Duodenal mucosa (tissue), 2 donors: ENCODE data around the gene CEP20.

Experiments
- H3K27ac ChIP-seq: one replicate; pipeline ENCODE4 v1.7.0; 2013; ENCODE audit warnings: low read depth, low read length
- H3K27me3 ChIP-seq, 2 donors: one replicate each; pipeline ENCODE4 v1.7.0; 2013; ENCODE audit warnings: low read length in 2 of 2, control low read depth in 1 of 2; ENCODE audit not compliant: insufficient read depth in 2 of 2, control insufficient read depth in 1 of 2
- H3K36me3 ChIP-seq, 2 donors: one replicate each; pipeline ENCODE4 v1.7.0; 2013; ENCODE audit warnings: low read length in 2 of 2, control low read depth in 1 of 2; ENCODE audit not compliant: insufficient read depth in 2 of 2, control insufficient read depth in 1 of 2
- H3K4me1 ChIP-seq, 2 donors: one replicate each; pipeline ENCODE4 v1.7.0; 2013; ENCODE audit warnings: low read length in 2 of 2, control low read depth in 1 of 2; ENCODE audit not compliant: insufficient read depth in 2 of 2, control insufficient read depth in 1 of 2
- H3K4me3 ChIP-seq, 2 donors: one replicate each; pipeline ENCODE4 v1.7.0; 2013; ENCODE audit warnings: low read length in 2 of 2, low read depth in 1 of 2
- H3K9ac ChIP-seq, 2 donors: one replicate each; pipeline ENCODE4 v1.7.0; 2013; ENCODE audit warnings: low read length in 2 of 2, low read depth in 1 of 2
- H3K9me3 ChIP-seq, 2 donors: one replicate each; pipeline ENCODE4 v1.7.0; 2013; ENCODE audit warnings: low read length in 2 of 2, control low read depth in 1 of 2; ENCODE audit not compliant: control insufficient read depth in 1 of 2

Gene CEP20

GRCh38 chr16:15898654-15899053 lies 10.3 kb upstream of the CEP20 start:
- no peak overlapping the region for H3K9ac ChIP-seq
- H3K4me1 ChIP-seq = peaks cover 0 to 5% of the 10 kb centered on the region in 2 donors
- no peaks in the 10 kb centered on the region for H3K36me3 ChIP-seq
- no peak overlapping the region for H3K27ac ChIP-seq
- H3K4me3 ChIP-seq = no peak overlapping the region
- no peaks in the 10 kb centered on the region for H3K27me3 ChIP-seq
- no peaks in the 10 kb centered on the region for H3K9me3 ChIP-seq

- Histone ChIP-seq H3K36me3 (no peaks in the 10 kb centered on the region), H3K4me1 (peaks cover 0 to 5% of the 10 kb centered on the region in 2 donors), H3K4me3 (no peak overlapping the region), H3K27me3 (no peaks in the 10 kb centered on the region), H3K27ac (no peak overlapping the region), H3K9me3 (no peaks in the 10 kb centered on the region), H3K9ac (no peak overlapping the region)
These were observed 9.4 kb upstream of the CEP20 start for GRCh38 chr16:15897834-15898254.

- no peaks in the 10 kb centered on the region for H3K36me3 ChIP-seq
- H3K4me3 ChIP-seq = no peak overlapping the region
- H3K27me3 ChIP-seq = no peaks in the 10 kb centered on the region
- no peak overlapping the region for H3K27ac ChIP-seq
- no peaks in the 10 kb centered on the region for H3K9me3 ChIP-seq
- peaks cover 0 to 5% of the 10 kb centered on the region in 2 donors for H3K4me1 ChIP-seq
- H3K9ac ChIP-seq = no peak overlapping the region
These were observed 8.8 kb upstream of the CEP20 start for GRCh38 chr16:15897121-15897780.

- no peaks in the 10 kb centered on the region for H3K27me3 ChIP-seq
- no peaks in the 10 kb centered on the region for H3K9me3 ChIP-seq
- no peaks in the 10 kb centered on the region for H3K36me3 ChIP-seq
- no peak overlapping the region for H3K27ac ChIP-seq
- H3K4me1 ChIP-seq = peaks cover 0 to 3% of the 10 kb centered on the region in 2 donors
- no peak overlapping the region for H3K9ac ChIP-seq
- H3K4me3 ChIP-seq = no peak overlapping the region
These were observed 6.4 kb upstream of the CEP20 start for GRCh38 chr16:15894571-15895374.

GRCh38 chr16:15891508-15891907 lies 3.1 kb upstream of the CEP20 start:
- H3K9me3 ChIP-seq = no peaks in the 10 kb centered on the region
- peaks cover 11 to 15% of the 10 kb centered on the region in 2 donors for H3K4me1 ChIP-seq
- H3K9ac ChIP-seq = no peak overlapping the region
- H3K4me3 ChIP-seq = no peak overlapping the region
- H3K36me3 ChIP-seq = no peaks in the 10 kb centered on the region
- no peak overlapping the region for H3K27ac ChIP-seq
- H3K27me3 ChIP-seq = no peaks in the 10 kb centered on the region

GRCh38 chr16:15887283-15887682 lies 1.1 kb downstream of the CEP20 start:
- peak overlapping the region in 1 of 2 donors; percentile 95 for H3K9ac ChIP-seq
- no peak overlapping the region for H3K27ac ChIP-seq
- H3K4me1 ChIP-seq = peaks cover 11 to 15% of the 10 kb centered on the region in 2 donors

GRCh38 chr16:15886078-15886477 lies 2.3 kb downstream of the CEP20 start:
- Histone ChIP-seq H3K27ac (no peak overlapping the region), H3K4me3 (no peak overlapping the region), H3K4me1 (peaks cover 11 to 15% of the 10 kb centered on the region in 2 donors), H3K36me3 (peaks cover 0 to 18% of the 10 kb centered on the region in 2 donors), H3K9ac (no peak overlapping the region), H3K9me3 (no peaks in the 10 kb centered on the region), H3K27me3 (no peaks in the 10 kb centered on the region)

More at GRCh38 chr16:15887283-15887682, 1.1 kb downstream of the CEP20 start:
- Histone ChIP-seq H3K9me3 (no peaks in the 10 kb centered on the region), H3K27me3 (no peaks in the 10 kb centered on the region), H3K36me3 (peaks cover 0 to 10% of the 10 kb centered on the region in 2 donors), H3K4me3 (peak overlapping the region; percentile 91 to 98)

- no peaks in the 10 kb centered on the region for H3K9me3 ChIP-seq
- peaks cover 0 to 20% of the 10 kb centered on the region in 2 donors for H3K36me3 ChIP-seq
- no peak overlapping the region for H3K9ac ChIP-seq
- no peaks in the 10 kb centered on the region for H3K27me3 ChIP-seq
- H3K4me1 ChIP-seq = peaks cover 11 to 15% of the 10 kb centered on the region in 2 donors
- H3K27ac ChIP-seq = no peak overlapping the region
- no peak overlapping the region for H3K4me3 ChIP-seq
These were observed 2.8 kb downstream of the CEP20 start for GRCh38 chr16:15885560-15886001.

- H3K27ac ChIP-seq = no peak overlapping the region
- H3K9me3 ChIP-seq = no peaks in the 10 kb centered on the region
- no peaks in the 10 kb centered on the region for H3K27me3 ChIP-seq
- no peak overlapping the region for H3K4me3 ChIP-seq
- no peak overlapping the region for H3K9ac ChIP-seq
- peaks cover 3 to 28% of the 10 kb centered on the region in 2 donors for H3K36me3 ChIP-seq
- peaks cover 5 to 6% of the 10 kb centered on the region in 2 donors for H3K4me1 ChIP-seq
These were observed 5.8 kb downstream of the CEP20 start for GRCh38 chr16:15882563-15882962.

GRCh38 chr16:15881794-15882379 lies 6.5 kb downstream of the CEP20 start:
- no peak overlapping the region for H3K9ac ChIP-seq

More at GRCh38 chr16:15881794-15882379, 6.5 kb downstream of the CEP20 start:
- H3K4me1 ChIP-seq = no peaks in the 10 kb centered on the region
- H3K36me3 ChIP-seq = peaks cover 3 to 34% of the 10 kb centered on the region in 2 donors
- H3K9me3 ChIP-seq = no peaks in the 10 kb centered on the region
- H3K27ac ChIP-seq = no peak overlapping the region
- no peaks in the 10 kb centered on the region for H3K27me3 ChIP-seq
- no peak overlapping the region for H3K4me3 ChIP-seq
